GM06990 (cell line): ENCODE results near the gene GTF3C1.

Experiments
- DNase-seq: peaks from one replicate; pipeline ENCODE4 v3.0.0-alpha.2; 2011; ENCODE audit not compliant: insufficient read length; ENCODE audit errors: extremely low read depth
- H3K27me3 ChIP-seq: replicated peaks from 2 replicates; pipeline ENCODE4 v1.6.0; 2011; ENCODE audit warnings: low read length; ENCODE audit not compliant: control insufficient read depth, insufficient read depth
- H3K36me3 ChIP-seq: 2 replicates; pipeline ENCODE4 v1.5.1; 2011; ENCODE audit warnings: low read length; ENCODE audit not compliant: control insufficient read depth, insufficient read depth
- H3K4me3 ChIP-seq: replicated peaks from 2 replicates; pipeline ENCODE4 v1.5.1; 2011; ENCODE audit warnings: low read depth, mild to moderate bottlenecking, control low read depth, low read length
- CTCF ChIP-seq: IDR thresholded peaks from 2 replicates; pipeline ENCODE4 v1.5.1; 2011; ENCODE audit warnings: low read length, control low read depth, mild to moderate bottlenecking, inconsistent platforms; ENCODE audit not compliant: insufficient read depth, poor library complexity, severe bottlenecking

The GTF3C1 gene

GRCh38 chr16:27472091-27473020 lies 77.4 kb downstream of the GTF3C1 start:
- TF ChIP-seq CTCF = no peak
- H3K27me3 ChIP-seq = no peaks in the 10 kb centered on the region
- no peak overlapping the region for H3K4me3 ChIP-seq
- DNase-seq = no peak
- H3K36me3 ChIP-seq = peaks cover 54% of the 10 kb centered on the region

GRCh38 chr16:27471661-27472060 lies 78.1 kb downstream of the GTF3C1 start:
- Histone ChIP-seq H3K36me3 (peaks cover 56% of the 10 kb centered on the region), H3K4me3 (no peak overlapping the region), H3K27me3 (no peaks in the 10 kb centered on the region)
- TF ChIP-seq CTCF = no peak
- no peak for DNase-seq

GRCh38 chr16:27470567-27471431 lies 78.9 kb downstream of the GTF3C1 start:
- Histone ChIP-seq H3K4me3 (no peak overlapping the region), H3K36me3 (peaks cover 50% of the 10 kb centered on the region), H3K27me3 (no peaks in the 10 kb centered on the region)
- TF ChIP-seq CTCF = no peak
- DNase-seq = no peak

- DNase-seq = no peak
- Histone ChIP-seq H3K27me3 (no peaks in the 10 kb centered on the region), H3K4me3 (no peak overlapping the region), H3K36me3 (peaks cover 57% of the 10 kb centered on the region)
- no peak for TF ChIP-seq CTCF
Measured at GRCh38 chr16:27468941-27469531, 80.7 kb downstream of the GTF3C1 start.

GRCh38 chr16:27465483-27465879 lies 84.2 kb downstream of the GTF3C1 start:
- TF ChIP-seq CTCF = no peak
- Histone ChIP-seq H3K36me3 (peaks cover 54% of the 10 kb centered on the region), H3K4me3 (no peak overlapping the region), H3K27me3 (no peaks in the 10 kb centered on the region)
- DNase-seq = no peak
